Right ventricle myocardium inferior (tissue), 1 donor: ENCODE results near the gene SMIM15. TPM values are rescaled to one million over a fixed set of nuclear protein-coding genes. Genes with fewer than 3 reads are reported as not detected.
"Not testable (repeated sequence)": the region's sequence is repeated elsewhere in the genome, so short reads cannot be mapped to it uniquely, and the experiment has no call there.

Experiments used
- ATAC-seq: fragments of 200-7000 bp; cut with Tn5 transposase; one replicate; pipeline ENCODE4 v1.9.1; 2020; ENCODE audit warnings: mild to moderate bottlenecking, moderate library complexity
- DNase-seq: peaks from one replicate; pipeline ENCODE4 v3.0.0; 2021; ENCODE audit errors: missing footprints
- intact Hi-C: fragments of 100-400 bp; cut with DNase I; formaldehyde crosslinking; loops from one replicate; pipeline ENCODE4 v1.11.0; 2022
- long read RNA-seq: library from polyadenylated mRNA; unstranded; transcript quantifications from one replicate; pipeline ENCODE4 v2.0.0, GENCODE V29; 2021
- total RNA-seq: library from RNA; stranded (reverse); fragmentation: NEBNext Ultra II Directional; extraction: Animal tissue kit (Norgen Biotek cat#: 25700); gene quantifications from one replicate; pipeline ENCODE4 v1.2.1, GENCODE V29; 2021
- donor health status: DM: no; HTN: yes; CAD: no; lungs with severe emphysema.

SMIM15 gene
- 24.1 TPM for total RNA-seq
- long read RNA-seq, transcript SMIM15-201 (3 exons, 2,889 nt), result major isoform, 15 of 16 reads
- long read RNA-seq, partial matches to known transcripts, result 0 of 16 reads
- long read RNA-seq, other reads (novel, unspliced or antisense), result 1 of 16 reads

GRCh38 chr5:61162010-61162831 is at the start of gene SMIM15:
Gene SMIM15, minus strand, starts transcription at chr5:61162468. Its CDS starts 2,297 bp downstream, at chr5:61160171.
- peak; percentile 94 for DNase-seq
- peak; percentile 98 for ATAC-seq
- intact Hi-C loops, result loop anchor here (2.0 to 10.0 kb wide), 4 partner anchors 169 to 773 kb away; partner anchors contain the start of genes ERCC8 and NDUFAF2

DNA sequence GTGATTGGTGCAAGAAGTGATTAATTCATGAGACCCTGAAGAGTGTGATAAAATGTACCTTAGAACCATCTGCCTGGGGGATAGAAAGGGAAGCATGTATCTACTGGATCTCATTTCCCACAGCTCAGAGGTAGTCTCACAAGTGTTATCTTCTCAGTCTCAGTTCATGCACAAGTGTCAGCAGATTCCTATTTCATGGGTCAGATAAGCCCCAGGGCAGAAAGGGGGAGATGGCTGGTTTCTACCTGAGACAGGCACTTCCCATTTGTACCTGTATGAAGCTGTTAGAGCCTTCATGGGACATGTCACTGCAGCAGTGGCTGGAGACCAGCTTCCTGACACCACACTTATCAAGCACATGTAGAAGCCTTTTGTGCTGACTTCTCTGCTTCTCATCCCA is 45.6 kb upstream of the SMIM15 start:
- intact Hi-C loops, result no loop called here
- DNase-seq, result no peak
- no peak for ATAC-seq

GRCh38 chr5:61205013-61205412 is 42.7 kb upstream of the SMIM15 start:
- ATAC-seq, result no peak

DNA sequence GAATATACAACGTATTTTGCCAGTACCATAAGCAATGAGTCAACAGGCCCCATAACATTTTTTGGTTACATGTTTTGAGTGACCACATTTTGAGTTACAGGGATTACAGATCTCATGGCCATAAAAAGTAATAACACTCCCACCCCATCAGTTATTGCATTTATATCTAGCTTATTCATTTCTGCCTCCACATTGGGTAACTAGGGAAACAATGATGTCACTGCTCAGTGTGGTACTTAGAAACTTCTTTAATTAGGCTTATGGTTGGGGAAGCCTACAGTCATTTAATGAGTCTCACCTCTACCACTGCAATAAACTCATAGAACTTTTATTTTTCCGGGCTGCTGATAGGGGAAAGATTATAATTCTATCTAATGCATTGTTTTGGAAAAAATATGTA is 39.9 kb upstream of the SMIM15 start:
- intact Hi-C loops, result no loop called here
- DNase-seq (no peak), ATAC-seq (no peak)

More at GRCh38 chr5:61205013-61205412, 42.7 kb upstream of the SMIM15 start:
- peak; percentile 35 for DNase-seq
- intact Hi-C loops, result no loop called here

DNA sequence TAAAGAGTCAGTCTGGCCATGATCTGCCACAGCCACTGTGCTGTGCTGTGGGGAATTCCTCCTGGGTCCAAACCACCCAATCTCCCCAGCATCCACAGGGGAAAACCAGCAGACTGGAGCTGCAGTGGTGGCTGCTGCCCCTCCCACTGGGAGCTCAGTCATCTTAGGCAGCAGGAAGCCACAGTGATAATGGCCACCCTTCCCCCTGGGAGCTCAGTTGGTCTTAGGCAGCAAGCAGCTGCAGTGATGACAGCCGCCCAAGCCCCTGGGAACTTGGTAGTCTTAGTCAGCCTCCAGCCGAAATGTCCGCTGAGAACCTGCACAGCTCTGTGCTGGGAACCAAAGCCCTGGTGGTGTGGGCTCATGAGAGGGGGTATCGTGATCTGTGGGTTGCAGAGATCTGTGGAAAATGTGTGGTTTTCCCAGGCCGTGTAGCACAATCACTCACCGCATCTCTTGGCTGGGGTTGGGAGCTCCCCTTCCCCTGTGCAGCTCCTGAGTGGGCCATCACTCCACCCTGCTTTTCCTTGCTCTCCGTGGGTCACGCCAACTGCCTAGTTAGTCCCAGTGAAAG is 38.4 kb upstream of the SMIM15 start:
- intact Hi-C loops, result no loop called here
- DNase-seq (peak; percentile 59), ATAC-seq (no peak)

- no peak for DNase-seq
- intact Hi-C loops, result no loop called here
- no peak for ATAC-seq
Observed at GRCh38 chr5:61198606-61199005, 36.3 kb upstream of the SMIM15 start.

GRCh38 chr5:61187826-61188225 is 25.6 kb upstream of the SMIM15 start:
- DNase-seq, intact Hi-C loops, ATAC-seq: not testable (repeated sequence)

DNA sequence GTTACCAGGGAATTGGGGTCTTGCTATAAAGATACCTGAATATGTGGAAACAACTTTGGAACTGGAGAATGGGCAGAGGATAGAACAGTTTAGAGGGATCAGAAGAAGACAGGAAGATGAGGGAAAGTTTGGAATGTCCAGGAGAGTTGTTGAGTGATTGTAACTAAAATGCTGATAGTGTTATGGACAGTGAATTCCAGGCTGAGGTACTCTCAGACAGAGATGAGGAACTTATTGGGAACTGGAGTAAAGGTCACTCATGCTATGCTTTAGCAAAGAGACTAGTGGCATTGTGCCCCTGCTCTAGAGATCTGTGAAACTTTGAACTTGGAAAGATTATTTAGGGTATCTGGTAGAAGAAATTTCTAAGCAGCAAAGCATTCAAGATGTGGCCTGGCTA is 25.1 kb upstream of the SMIM15 start:
- DNase-seq, intact Hi-C loops: not testable (repeated sequence)
- ATAC-seq, result peak; percentile 63

DNA sequence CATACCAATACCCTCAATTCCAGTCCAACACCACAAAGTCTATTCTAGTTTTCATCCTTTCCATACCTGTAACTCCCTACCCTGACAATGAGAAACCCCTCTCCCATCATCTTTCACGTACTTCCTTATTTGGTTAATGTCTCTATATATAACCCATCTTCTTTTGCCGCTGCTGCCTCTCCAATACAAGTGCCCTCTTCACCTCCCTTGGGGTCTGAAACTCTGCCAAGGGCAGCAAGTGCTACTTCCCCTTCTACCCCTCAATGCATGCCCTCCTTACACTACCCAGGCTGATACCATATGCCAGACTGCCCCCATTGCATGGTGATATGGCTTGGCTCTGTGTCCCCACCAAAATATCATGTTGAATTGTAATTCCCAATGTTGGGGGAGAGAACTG is 24.4 kb upstream of the SMIM15 start:
- DNase-seq (no peak), ATAC-seq (no peak)
- intact Hi-C loops, result no loop called here

- ATAC-seq (no peak), DNase-seq (no peak)
- intact Hi-C loops, result no loop called here
Observed at GRCh38 chr5:61184708-61185107, 22.4 kb upstream of the SMIM15 start.

GRCh38 chr5:61183538-61183937 is 21.3 kb upstream of the SMIM15 start:
- intact Hi-C loops, result no loop called here
- DNase-seq (no peak), ATAC-seq (no peak)

DNA sequence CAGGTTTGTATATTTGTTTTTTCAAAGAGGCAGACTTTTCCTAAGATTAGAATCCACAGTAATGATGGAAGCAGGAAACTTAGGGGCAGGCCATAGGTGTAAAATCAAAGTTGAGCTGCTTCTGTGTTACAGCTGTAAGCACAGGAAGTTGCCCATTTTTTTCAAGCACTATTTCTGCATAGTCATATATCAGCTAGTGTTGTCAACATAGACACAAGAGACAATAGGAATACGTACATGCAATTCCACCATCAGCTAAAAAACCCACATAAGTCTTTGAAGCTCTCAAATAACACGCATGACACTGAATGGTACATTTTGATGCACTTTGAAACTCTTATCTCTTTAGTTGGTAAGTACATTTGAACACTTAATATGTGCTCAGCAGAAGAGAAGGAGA is 20.2 kb upstream of the SMIM15 start:
- intact Hi-C loops, result no loop called here
- ATAC-seq (no peak), DNase-seq (no peak)

- DNase-seq (no peak), ATAC-seq (no peak)
- intact Hi-C loops, result no loop called here
Observed at GRCh38 chr5:61180886-61181285, 18.6 kb upstream of the SMIM15 start.

DNA sequence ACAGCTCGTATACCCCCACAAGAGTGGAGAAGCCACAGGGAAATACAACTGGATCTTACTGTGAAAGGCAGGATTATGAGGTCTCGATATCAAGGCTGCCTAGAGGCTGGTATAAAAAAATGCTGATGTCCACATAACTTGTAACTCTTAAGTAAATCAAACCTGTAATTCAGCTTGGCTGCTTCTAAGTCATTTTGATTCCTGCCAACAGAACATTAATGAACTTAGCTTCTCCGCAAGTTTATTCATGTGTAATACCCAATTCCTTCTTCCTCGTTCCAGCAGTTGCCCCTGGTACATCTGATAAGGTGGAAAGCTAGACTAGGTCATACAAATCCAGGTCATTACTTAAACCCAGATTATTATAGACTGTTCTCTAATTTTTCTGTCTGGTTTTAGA is 16.4 kb upstream of the SMIM15 start:
- ATAC-seq, result no peak
- intact Hi-C loops, result no loop called here
- DNase-seq, result no peak

DNA sequence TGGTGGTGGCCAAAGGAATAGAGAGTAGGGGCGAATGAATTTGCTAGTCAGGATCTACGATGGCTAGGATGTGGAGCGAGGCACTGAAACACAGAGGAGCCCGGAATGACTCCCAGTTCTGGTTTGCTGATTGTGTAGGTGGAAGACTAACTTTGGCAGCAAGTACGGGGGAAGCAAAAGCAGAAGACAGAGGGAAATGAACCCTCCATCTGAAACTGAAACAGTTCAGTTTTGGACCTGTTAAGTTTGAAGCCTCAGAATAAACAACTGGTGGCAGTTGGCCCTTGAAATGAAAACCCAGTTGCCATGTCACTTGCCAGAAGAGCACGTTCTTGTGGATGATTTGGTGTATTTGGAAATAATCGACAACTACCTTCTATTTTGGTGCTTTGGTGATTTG is 15.4 kb upstream of the SMIM15 start:
- DNase-seq (no peak), ATAC-seq (no peak)
- intact Hi-C loops, result no loop called here

GRCh38 chr5:61177070-61177469 is 14.8 kb upstream of the SMIM15 start:
- intact Hi-C loops, result no loop called here
- ATAC-seq (no peak), DNase-seq (no peak)

GRCh38 chr5:61176631-61177030 is 14.4 kb upstream of the SMIM15 start:
- intact Hi-C loops, result no loop called here
- peak; percentile 42 for ATAC-seq

GRCh38 chr5:61171479-61171878 is 9.2 kb upstream of the SMIM15 start:
- intact Hi-C loops, result no loop called here
- ATAC-seq (no peak), DNase-seq (no peak)

More at GRCh38 chr5:61176631-61177030, 14.4 kb upstream of the SMIM15 start:
- DNase-seq, result no peak

GRCh38 chr5:61168951-61169350 is 6.7 kb upstream of the SMIM15 start:
- DNase-seq (no peak), ATAC-seq (no peak)
- intact Hi-C loops, result loop anchor here (10.0 kb wide), 3 partner anchors 224 to 766 kb away; partner anchors contain the start of genes ERCC8 and NDUFAF2

DNA sequence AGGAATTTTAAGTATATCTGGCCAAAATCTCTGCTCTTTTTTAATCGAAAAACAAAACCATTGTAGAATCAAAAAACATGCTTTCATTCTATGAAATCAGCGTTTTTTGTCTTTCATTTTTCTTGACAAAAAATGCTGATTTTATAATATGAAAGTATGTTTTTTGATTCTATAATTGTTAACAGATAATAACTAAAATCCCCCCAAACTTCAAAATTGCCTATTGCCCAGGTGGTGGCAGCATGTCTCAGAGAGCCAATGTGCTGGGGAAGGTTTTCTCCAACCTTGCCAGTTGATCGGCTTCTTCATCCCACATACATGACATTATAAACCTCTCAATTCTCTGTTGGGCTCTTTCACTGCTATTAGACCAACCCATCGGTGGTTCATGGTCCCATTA is 5.1 kb upstream of the SMIM15 start:
- ATAC-seq (no peak), DNase-seq (no peak)
- intact Hi-C loops, result loop anchor here (10.0 kb wide), 3 partner anchors 223 to 767 kb away; partner anchors contain the start of genes ERCC8 and NDUFAF2
